K562 (cell line): ENCODE measurements around the gene CCDC93. TPM values are rescaled to one million over a fixed set of nuclear protein-coding genes. Genes with fewer than 3 reads are reported as not detected.

ENCODE experiments used
- ATAC-seq: fragments of 200-7000 bp; cut with Tn5 transposase; 3 replicates; pipeline ENCODE4 v1.9.1; 2020; ENCODE audit warnings: moderate library complexity
- BruUV-seq: library from RNA; stranded (reverse); fragments of 400-500 nt; replicated peaks from 2 replicates; lab custom pipeline; 2021; lab: Mats Ljungman, UMichigan
- CTCF ChIA-PET: fragments of 300-600 bp; formaldehyde crosslinking; extraction: SDS; loops from one replicate; lab custom pipeline; 2021; ENCODE audit warnings: low intra/inter-chr PET ratio; lab: Yijun Ruan, JAX
- POLR2A ChIA-PET: fragments of 300-600, 350-650 bp; sonication (Branson Sonifier 250); formaldehyde crosslinking; extraction: SDS; loops from one replicate; lab custom pipeline; 2021; ENCODE audit warnings: antibody characterized with exemption, inconsistent platforms; lab: Yijun Ruan, JAX
- DNase-seq, 4 experiments: peaks; one replicate each; pipeline versions ENCODE4 v3.0.0 to v3.0.0-alpha.2; 2011 to 2018; ENCODE audit warnings: low spot score in 3 of 4, mixed read lengths in 3 of 4; ENCODE audit errors: extremely low read depth in 1 of 4
- FAIRE-seq: peaks from 2 replicates; lab custom pipeline; 2011; peaks lifted over from hg19 to GRCh38; lab: Jason Lieb, UNC
- H2AFZ ChIP-seq: 2 replicates; pipeline ENCODE4 v1.6.0; 2011; ENCODE audit warnings: low read depth, low read length, control low read depth, inconsistent platforms
- H3K27ac ChIP-seq: fragments of 200-600 bp; 3 replicates; pipeline ENCODE4 v1.8.0; 2011; ENCODE audit warnings: low read depth, mild to moderate bottlenecking, control low read depth, inconsistent platforms, low read length, moderate library complexity, mixed read lengths; ENCODE audit errors: extremely low read depth
- H3K27me3 ChIP-seq, 2 experiments: fragments of 300-600 bp in 1 of 2; 2 replicates in 1 of 2; 3 replicates in 1 of 2; pipeline versions ENCODE4 v1.6.0 to v1.8.0; 2011; ENCODE audit warnings: inconsistent platforms in 2 of 2, low read length in 2 of 2, mild to moderate bottlenecking in 1 of 2, mixed read lengths in 1 of 2, moderate library complexity in 1 of 2; ENCODE audit not compliant: control insufficient read depth in 2 of 2, insufficient read depth in 2 of 2
- H3K36me3 ChIP-seq: fragments of 300-600 bp; 3 replicates; pipeline ENCODE4 v1.8.0; 2011; ENCODE audit warnings: mild to moderate bottlenecking, low read length, inconsistent platforms; ENCODE audit not compliant: control insufficient read depth, insufficient read depth
- H3K4me1 ChIP-seq, 2 experiments: fragments of 200-600 bp in 1 of 2; replicated peaks in 1 of 2; 2 replicates in 1 of 2; 3 replicates in 1 of 2; pipeline versions ENCODE4 v1.5.1 to v1.8.0; 2011; ENCODE audit warnings: inconsistent platforms in 2 of 2, low read length in 2 of 2, mild to moderate bottlenecking in 1 of 2, mixed read lengths in 1 of 2, moderate library complexity in 1 of 2; ENCODE audit not compliant: control insufficient read depth in 2 of 2, insufficient read depth in 2 of 2
- H3K4me2 ChIP-seq: 2 replicates; pipeline ENCODE4 v1.6.1; 2011; ENCODE audit warnings: low read length, control low read depth, inconsistent platforms, mixed read lengths; ENCODE audit not compliant: insufficient read depth
- H3K4me3 ChIP-seq: fragments of 200-600 bp; sonication (generic), shearing (Covaris generic); 2 replicates; pipeline ENCODE4 v1.5.1; 2016; ENCODE audit warnings: control low read depth, inconsistent platforms
- H3K79me2 ChIP-seq: fragments of 200-600 bp; 3 replicates; pipeline ENCODE4 v1.8.0; 2011; ENCODE audit warnings: low read length, inconsistent platforms; ENCODE audit not compliant: control insufficient read depth, insufficient read depth
- H3K9ac ChIP-seq, 2 experiments: 2 replicates each; pipeline versions ENCODE4 v1.6.0 to v1.6.1; 2011; ENCODE audit warnings: low read depth in 2 of 2, low read length in 2 of 2, control low read depth in 1 of 2, inconsistent platforms in 1 of 2, mild to moderate bottlenecking in 1 of 2, mixed read lengths in 1 of 2; ENCODE audit not compliant: insufficient read depth in 1 of 2
- H3K9me1 ChIP-seq: one replicate; pipeline ENCODE4 v1.6.0; 2011; ENCODE audit warnings: inconsistent platforms, mild to moderate bottlenecking, low read length, moderate library complexity; ENCODE audit not compliant: control insufficient read depth, insufficient read depth
- H3K9me3 ChIP-seq: replicated peaks from 2 replicates; pipeline ENCODE4 v1.5.1; 2011; ENCODE audit warnings: low read depth, low read length, inconsistent platforms; ENCODE audit not compliant: control insufficient read depth, insufficient read depth
- H4K20me1 ChIP-seq: replicated peaks from 2 replicates; pipeline ENCODE4 v1.6.1; 2011; ENCODE audit warnings: low read length, inconsistent platforms, mixed read lengths; ENCODE audit not compliant: control insufficient read depth, insufficient read depth
- KLF1 ChIP-seq: fragments of 450-650 bp; IDR thresholded peaks from 2 replicates; pipeline ENCODE4 v1.6.1; 2016; ENCODE audit warnings: missing genetic modification characterization, missing compliant biosample characterization
- PKNOX1 ChIP-seq: fragments of 450-650 bp; IDR thresholded peaks from 2 replicates; pipeline ENCODE4 v1.6.1; 2016
- RNF219 ChIP-seq: fragments of 250-450 bp; sonication (Bioruptor Pico); IDR thresholded peaks from 2 replicates; pipeline ENCODE4 v1.5.0; 2022; ENCODE audit warnings: mild to moderate bottlenecking
- ZEB2 ChIP-seq: fragments of 450-650 bp; IDR thresholded peaks from 2 replicates; pipeline ENCODE4 v1.6.1; 2016
- ZNF316 ChIP-seq: fragments of 450-650 bp; IDR thresholded peaks from 2 replicates; pipeline ENCODE4 v1.6.1; 2016
- ZNF609 ChIP-seq: sonication (generic); formaldehyde crosslinking; IDR thresholded peaks from 2 replicates; pipeline ENCODE4 v1.8.1; 2023; ENCODE audit warnings: missing genetic modification reagents, mild to moderate bottlenecking, borderline replicate concordance
- WGBS: fragments of 100-300 bp; shearing (Covaris generic); methylation state at CpG from one replicate; pipeline ENCODE4 v1.1.6; 2016; ENCODE audit warnings: low coverage, mixed read lengths; ENCODE audit not compliant: insufficient coverage; ENCODE audit errors: missing lambda C conversion rate; 5-methylcytosine and 5-hydroxymethylcytosine counted together
- in situ Hi-C: fragments of 300-500 bp; cut with MboI; formaldehyde crosslinking; loops from 4 replicates; pipeline ENCODE4 v1.15.0; 2018; ENCODE audit warnings: inconsistent platforms, mixed read lengths
- intact Hi-C: fragments of 100-400 bp; cut with micrococcal nuclease; formaldehyde crosslinking; loops from 2 replicates; pipeline ENCODE4 v1.14.2; 2022
- polyA plus RNA-seq, 8 experiments: library from polyadenylated mRNA; depleted of rRNA in 4 of 8; stranded (reverse) in 5 of 8; unstranded in 3 of 8; fragments of >200 nt; fragmentation: Nextera tagmentation in 2 of 8; fragmentation: Illumina TruSeq in 1 of 8; extraction: Ambion mirVana in 2 of 8; extraction: Trizol in 1 of 8; gene quantifications; 2 replicates each; pipeline versions ENCODE4 v1.2.1 to v1.2.3, GENCODE V29; 2011 to 2014; ENCODE audit warnings: inconsistent platforms in 1 of 8, missing spikeins in 1 of 8
- total RNA-seq, 7 experiments: library from RNA; depleted of rRNA in 6 of 7; stranded (reverse); fragments of >200 nt in 6 of 7; fragmentation: Illumina TruSeq in 2 of 7; extraction: Trizol in 2 of 7; gene quantifications; 2 replicates each; pipeline versions ENCODE4 v1.2.1 to v1.2.3, GENCODE V29; 2011 to 2021; ENCODE audit warnings: low replicate concordance in 1 of 7

Gene CCDC93
- total and polyA plus RNA-seq, 9 of the 15 experiments (the other 6 are each of a cell fraction or from before 2014, with no cell fraction given): 3.3 to 19.3 (median 12.4) TPM

- H2AFZ ChIP-seq: no peak overlapping the region
- H4K20me1 ChIP-seq: no peaks in the 10 kb centered on the region
- ATAC-seq: peak; percentile 52; the same call in 2 of the 3 replicates
- BruUV-seq: no TSS peak
- no peak overlapping the region for H3K4me2 ChIP-seq
- WGBS: 0% methylated on average over 2 of the region's 2 CpGs
- no peaks in the 10 kb centered on the region for H3K9me3 ChIP-seq
- ChIA-PET POLR2A (no interaction called here), CTCF (no interaction called here)
- no peaks in the 10 kb centered on the region for H3K9me1 ChIP-seq
- no peaks in the 10 kb centered on the region for H3K36me3 ChIP-seq
- intact Hi-C loops: loop anchor here (5.0 kb wide), 2 partner anchors 157 to 177 kb away; no protein-coding TSS in a partner anchor
- H3K4me3 ChIP-seq: no peak overlapping the region
- no peak overlapping the region for H3K27ac ChIP-seq
- no peaks in the 10 kb centered on the region for H3K4me1 ChIP-seq
- peaks cover 3 to 10% of the 10 kb centered on the region in 2 experiments; a peak in 2 of 5 replicates for H3K27me3 ChIP-seq
- DNase-seq: no peak
- no peak for TF ChIP-seq ZEB2
- peak; percentile 67; the same call in 1 of the 2 replicates for TF ChIP-seq PKNOX1
- TF ChIP-seq, all 486 proteins: peak for 1
- Histone ChIP-seq H3K9ac (no peak overlapping the region), H3K79me2 (no peaks in the 10 kb centered on the region)
- no peak for FAIRE-seq
- in situ Hi-C loops: no loop called here
Observed at GRCh38 chr2:118044854-118045253, 31.0 kb upstream of the CCDC93 start.

- DNase-seq: no peak
- no peak for TF ChIP-seq ZNF316
- TF ChIP-seq ZNF609 (CRISPR knock-in tag): no peak
- TF ChIP-seq RNF219 (CRISPR knock-in tag): no peak
- no peak for TF ChIP-seq KLF1 (tag)
Observed at GRCh38 chr2:118044103-118044716, 30.3 kb upstream of the CCDC93 start.

More at GRCh38 chr2:118044103-118044716, 30.3 kb upstream of the CCDC93 start:
- Histone ChIP-seq H3K4me1 (no peaks in the 10 kb centered on the region), H3K79me2 (no peaks in the 10 kb centered on the region), H3K9me3 (no peaks in the 10 kb centered on the region), H3K27me3 (peaks cover 3 to 10% of the 10 kb centered on the region in 2 experiments; a peak in 2 of 5 replicates), H3K27ac (no peak overlapping the region), H3K4me3 (no peak overlapping the region), H3K4me2 (no peak overlapping the region), H4K20me1 (no peaks in the 10 kb centered on the region), H3K9me1 (no peaks in the 10 kb centered on the region), H2AFZ (no peak overlapping the region), H3K9ac (no peak overlapping the region; a peak in 1 of 4 replicates), H3K36me3 (no peaks in the 10 kb centered on the region)
- FAIRE-seq (no peak), ATAC-seq (no peak)
- POLR2A ChIA-PET: no interaction called here
- in situ Hi-C loops (no loop called here), intact Hi-C loops (loop anchor here (5.0 kb wide), 1 partner anchor 178 kb away; no protein-coding TSS in a partner anchor)
- 0% methylated on average over 6 of the region's 6 CpGs for WGBS
- BruUV-seq: no TSS peak
- CTCF ChIA-PET: no interaction called here
